Measurements from ENCODE around the gene RNF17. TPM values are rescaled to one million over a fixed set of nuclear protein-coding genes. Genes with fewer than 3 reads are reported as not detected.

RNF17 gene
- under 1 TPM; 0.43 to 0.47 TPM for total RNA-seq

GRCh38 chr13:24763596-24764275 lies at the start of gene RNF17:
TSS of gene RNF17 (plus strand) at chr13:24764169. CDS start at chr13:24764204, 35 bp downstream.
- Mint-ChIP-seq H3K9me3 (ENCODE audit: low read depth) (no peaks in the 10 kb centered on the region), H3K27ac (no peak within 1 kb of the TSS), H3K36me3 (ENCODE audit: low read depth) (no peaks in the 10 kb centered on the region), H3K27me3 (peaks cover 3% of the 10 kb centered on the region), H3K4me3 (no peak within 1 kb of the TSS), H3K4me1 (no peaks in the 10 kb centered on the region)
- DNase-seq (no peak), ATAC-seq (no peak)
- POLR2A ChIA-PET = no interaction called here
- CTCF ChIA-PET = interaction anchor here (0.6 kb wide), 1 partner anchor 458 kb away, joined by 4 read pairs; no protein-coding TSS in a partner anchor
- intact Hi-C loops (cut with DNase I, micrococcal nuclease) = no loop called here

GRCh38 chr13:24716011-24716410 lies 48.0 kb upstream of the RNF17 start:
- Mint-ChIP-seq H3K27ac (no peak overlapping the region), H3K4me3 (no peak overlapping the region), H3K9me3 (ENCODE audit: low read depth) (no peaks in the 10 kb centered on the region), H3K36me3 (ENCODE audit: low read depth) (no peaks in the 10 kb centered on the region), H3K27me3 (peaks cover 5% of the 10 kb centered on the region), H3K4me1 (no peaks in the 10 kb centered on the region)
- no peak for DNase-seq
- CTCF ChIA-PET = interaction anchor here (0.7 to 2.3 kb wide), 4 partner anchors 8 to 482 kb away, joined by 3 to 11 read pairs (median 4); no protein-coding TSS in a partner anchor
- ATAC-seq = peak; percentile 23
- intact Hi-C loops (cut with DNase I, micrococcal nuclease) = no loop called here
- POLR2A ChIA-PET = no interaction called here

GRCh38 chr13:24716446-24716845 lies 47.5 kb upstream of the RNF17 start:
- H3K36me3 Mint-ChIP-seq (ENCODE audit: low read depth) = no peaks in the 10 kb centered on the region
- H3K27ac Mint-ChIP-seq = no peak overlapping the region
- no peak overlapping the region for H3K4me3 Mint-ChIP-seq
- DNase-seq = no peak
- ATAC-seq = no peak
- H3K4me1 Mint-ChIP-seq = no peaks in the 10 kb centered on the region
- no peaks in the 10 kb centered on the region for H3K9me3 Mint-ChIP-seq (ENCODE audit: low read depth)
- ChIA-PET CTCF (interaction anchor here (0.7 to 2.3 kb wide), 5 partner anchors 8 to 482 kb away, joined by 3 to 11 read pairs (median 4); no protein-coding TSS in a partner anchor), POLR2A (no interaction called here)
- peaks cover 5% of the 10 kb centered on the region for H3K27me3 Mint-ChIP-seq
- intact Hi-C loops (cut with DNase I, micrococcal nuclease) = no loop called here

GRCh38 chr13:24717217-24717616 lies 46.8 kb upstream of the RNF17 start:
- Mint-ChIP-seq H3K4me3 (no peak overlapping the region), H3K27me3 (peaks cover 5% of the 10 kb centered on the region), H3K27ac (no peak overlapping the region), H3K4me1 (no peaks in the 10 kb centered on the region), H3K9me3 (ENCODE audit: low read depth) (no peaks in the 10 kb centered on the region), H3K36me3 (ENCODE audit: low read depth) (no peaks in the 10 kb centered on the region)
- intact Hi-C loops (cut with DNase I, micrococcal nuclease) = no loop called here
- ATAC-seq (no peak), DNase-seq (no peak)
- POLR2A ChIA-PET = no interaction called here
- CTCF ChIA-PET = interaction anchor here (1.8 to 2.3 kb wide), 2 partner anchors 10 to 55 kb away, joined by 3 to 11 read pairs; no protein-coding TSS in a partner anchor

- no peaks in the 10 kb centered on the region for H3K4me1 Mint-ChIP-seq
- peaks cover 5% of the 10 kb centered on the region for H3K27me3 Mint-ChIP-seq
- H3K4me3 Mint-ChIP-seq = no peak overlapping the region
- ChIA-PET POLR2A (interaction anchor here (0.7 kb wide), 1 partner anchor 9 kb away, joined by 4 read pairs; no protein-coding TSS in a partner anchor), CTCF (interaction anchor here (1.1 to 1.8 kb wide), 2 partner anchors 35 to 56 kb away, joined by 3 to 4 read pairs; no protein-coding TSS in a partner anchor)
- DNase-seq = no peak
- no peak overlapping the region for H3K27ac Mint-ChIP-seq
- intact Hi-C loops (cut with DNase I, micrococcal nuclease) = no loop called here
- no peak for ATAC-seq
- H3K9me3 Mint-ChIP-seq (ENCODE audit: low read depth) = no peaks in the 10 kb centered on the region
- H3K36me3 Mint-ChIP-seq (ENCODE audit: low read depth) = no peaks in the 10 kb centered on the region
Measured at GRCh38 chr13:24718192-24718965, 45.6 kb upstream of the RNF17 start.

- ChIA-PET POLR2A (no interaction called here), CTCF (interaction anchor here (1.1 to 2.0 kb wide), 2 partner anchors 10 to 36 kb away, joined by 4 to 6 read pairs; no protein-coding TSS in a partner anchor)
- H3K4me3 Mint-ChIP-seq = no peak overlapping the region
- no peaks in the 10 kb centered on the region for H3K9me3 Mint-ChIP-seq (ENCODE audit: low read depth)
- H3K4me1 Mint-ChIP-seq = no peaks in the 10 kb centered on the region
- no peak overlapping the region for H3K27ac Mint-ChIP-seq
- ATAC-seq (no peak), DNase-seq (no peak)
- H3K27me3 Mint-ChIP-seq = peaks cover 5% of the 10 kb centered on the region
- intact Hi-C loops (cut with DNase I, micrococcal nuclease) = no loop called here
- H3K36me3 Mint-ChIP-seq (ENCODE audit: low read depth) = no peaks in the 10 kb centered on the region
Measured at GRCh38 chr13:24719139-24719538, 44.8 kb upstream of the RNF17 start.

GRCh38 chr13:24723206-24723605 lies 40.8 kb upstream of the RNF17 start:
- POLR2A ChIA-PET = no interaction called here
- H3K4me3 Mint-ChIP-seq = no peak overlapping the region
- H3K27ac Mint-ChIP-seq = no peak overlapping the region
- H3K9me3 Mint-ChIP-seq (ENCODE audit: low read depth) = no peaks in the 10 kb centered on the region
- H3K4me1 Mint-ChIP-seq = no peaks in the 10 kb centered on the region
- H3K36me3 Mint-ChIP-seq (ENCODE audit: low read depth) = no peaks in the 10 kb centered on the region
- ATAC-seq = no peak
- CTCF ChIA-PET = interaction anchor here (0.9 to 1.1 kb wide), 3 partner anchors 10 to 272 kb away, joined by 3 to 4 read pairs (median 4); no protein-coding TSS in a partner anchor
- H3K27me3 Mint-ChIP-seq = peaks cover 2% of the 10 kb centered on the region
- DNase-seq = no peak
- intact Hi-C loops (cut with DNase I, micrococcal nuclease) = loop anchor here in 1 of 2 experiments (10.0 kb wide), 1 partner anchor 118 kb away; no protein-coding TSS in a partner anchor

- intact Hi-C loops (cut with DNase I, micrococcal nuclease) = loop anchor here in 1 of 2 experiments (5.0 to 10.0 kb wide), 2 partner anchors 120 to 142 kb away; no protein-coding TSS in a partner anchor
- H3K27ac Mint-ChIP-seq = no peak overlapping the region
- H3K4me1 Mint-ChIP-seq = no peaks in the 10 kb centered on the region
- no peak overlapping the region for H3K4me3 Mint-ChIP-seq
- no peaks in the 10 kb centered on the region for H3K9me3 Mint-ChIP-seq (ENCODE audit: low read depth)
- no peaks in the 10 kb centered on the region for H3K36me3 Mint-ChIP-seq (ENCODE audit: low read depth)
- no peak for DNase-seq
- POLR2A ChIA-PET = no interaction called here
- CTCF ChIA-PET = interaction anchor here (0.6 to 2.1 kb wide), 7 partner anchors 11 to 119 kb away, joined by 3 to 7 read pairs (median 4); no protein-coding TSS in a partner anchor
- no peak for ATAC-seq
- H3K27me3 Mint-ChIP-seq = peaks cover 2% of the 10 kb centered on the region
Measured at GRCh38 chr13:24724714-24725113, 39.3 kb upstream of the RNF17 start.

- CTCF ChIA-PET = interaction anchor here (0.6 to 2.1 kb wide), 6 partner anchors 12 to 119 kb away, joined by 3 to 7 read pairs (median 4); no protein-coding TSS in a partner anchor
- Mint-ChIP-seq H3K27me3 (peaks cover 2% of the 10 kb centered on the region), H3K27ac (no peak overlapping the region), H3K36me3 (ENCODE audit: low read depth) (no peaks in the 10 kb centered on the region), H3K4me1 (no peaks in the 10 kb centered on the region), H3K4me3 (no peak overlapping the region), H3K9me3 (ENCODE audit: low read depth) (no peaks in the 10 kb centered on the region)
- DNase-seq (no peak), ATAC-seq (no peak)
- intact Hi-C loops (cut with DNase I, micrococcal nuclease) = loop anchor here in 1 of 2 experiments (5.0 to 10.0 kb wide), 2 partner anchors 121 to 143 kb away; no protein-coding TSS in a partner anchor
- POLR2A ChIA-PET = no interaction called here
Measured at GRCh38 chr13:24725379-24725778, 38.6 kb upstream of the RNF17 start.

- Mint-ChIP-seq H3K4me1 (no peaks in the 10 kb centered on the region), H3K36me3 (ENCODE audit: low read depth) (no peaks in the 10 kb centered on the region), H3K27ac (no peak overlapping the region), H3K4me3 (no peak overlapping the region), H3K9me3 (ENCODE audit: low read depth) (peaks cover 5% of the 10 kb centered on the region), H3K27me3 (peaks cover 6% of the 10 kb centered on the region)
- intact Hi-C loops (cut with DNase I, micrococcal nuclease) = loop anchor here (1.0 to 10.0 kb wide), 7 partner anchors 34 to 148 kb away; no protein-coding TSS in a partner anchor
- ChIA-PET POLR2A (interaction anchor here (1.1 kb wide), 1 partner anchor 19 kb away, joined by 4 read pairs; no protein-coding TSS in a partner anchor), CTCF (interaction anchor here (0.6 to 2.5 kb wide), 31 partner anchors 8 to 269 kb away, joined by 3 to 39 read pairs (median 4); no protein-coding TSS in a partner anchor)
- peak; percentile 82 for DNase-seq
- peak; percentile 99 for ATAC-seq
Measured at GRCh38 chr13:24727731-24728601, 36.0 kb upstream of the RNF17 start.

Data from activated CD4-positive, alpha-beta T cell treated with anti-CD3 and anti-CD28 coated beads for 36 hours (primary cell).